A172 (cell line): ENCODE results near the gene LRRC23. TPM values are rescaled to one million over a fixed set of nuclear protein-coding genes. Genes with fewer than 3 reads are reported as not detected.
"Not testable (repeated sequence)": the region's sequence is repeated elsewhere in the genome, so short reads cannot be mapped to it uniquely, and the experiment has no call there.

Experiments
- DNase-seq: peaks from one replicate; pipeline ENCODE4 v3.0.0-alpha.2; 2015; ENCODE audit warnings: low spot score
- total RNA-seq: library from RNA; depleted of rRNA; stranded (reverse); fragments of >200 nt; shearing (Covaris generic); gene quantifications from 2 replicates; pipeline ENCODE4 v1.2.3, GENCODE V29; 2014

LRRC23 gene
- total RNA-seq, 1 experiment from 2014 or later = 14.4 TPM

DNA sequence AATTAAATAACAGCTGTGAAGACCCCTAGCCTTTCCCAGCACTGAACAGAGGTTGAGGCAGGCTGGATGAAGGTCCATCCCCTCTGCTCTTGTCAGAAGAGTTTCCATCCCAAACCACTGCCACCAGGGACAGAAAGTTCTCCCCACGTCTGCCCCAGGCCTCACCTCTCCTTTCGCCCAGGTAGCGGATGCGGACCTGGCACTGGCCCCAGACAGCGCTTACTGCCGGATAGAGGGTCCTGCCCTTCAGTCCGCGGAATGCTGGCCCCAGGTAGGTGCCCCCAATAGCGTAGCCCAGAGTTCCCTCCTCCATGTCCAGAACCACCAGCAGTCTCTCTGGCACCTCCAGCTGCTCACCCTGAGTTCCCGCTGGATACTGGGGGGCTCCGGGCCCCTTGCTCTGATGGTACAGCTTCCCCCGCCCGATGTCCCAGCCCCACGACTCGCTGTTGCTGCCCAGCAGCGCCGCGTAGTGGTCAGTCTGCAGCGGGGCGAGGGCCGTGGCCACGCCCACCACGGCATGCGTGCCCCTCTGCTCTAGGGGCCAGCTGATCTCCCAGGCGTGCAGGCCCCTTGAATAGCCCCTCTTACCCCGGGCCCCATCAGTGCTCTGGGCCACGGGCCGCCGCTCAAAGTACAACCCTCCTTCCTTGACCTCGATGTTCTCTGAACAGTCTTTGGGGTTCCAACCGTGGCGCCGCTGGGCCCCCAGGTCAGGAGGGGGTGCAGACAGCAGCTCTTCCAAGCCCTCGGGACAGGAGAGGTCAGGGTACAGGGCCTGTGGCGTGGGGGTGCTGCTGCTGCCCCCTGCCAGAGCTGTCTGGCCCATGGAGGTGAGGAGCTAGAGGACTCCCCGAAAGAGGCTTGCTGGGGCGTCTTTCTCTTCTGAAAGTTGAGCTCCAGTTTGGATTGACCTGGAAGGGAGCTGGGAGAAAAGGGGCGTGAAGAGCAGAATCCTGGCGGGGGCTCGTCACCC, 32.3 kb upstream of the LRRC23 start:
- no peak for DNase-seq

DNA sequence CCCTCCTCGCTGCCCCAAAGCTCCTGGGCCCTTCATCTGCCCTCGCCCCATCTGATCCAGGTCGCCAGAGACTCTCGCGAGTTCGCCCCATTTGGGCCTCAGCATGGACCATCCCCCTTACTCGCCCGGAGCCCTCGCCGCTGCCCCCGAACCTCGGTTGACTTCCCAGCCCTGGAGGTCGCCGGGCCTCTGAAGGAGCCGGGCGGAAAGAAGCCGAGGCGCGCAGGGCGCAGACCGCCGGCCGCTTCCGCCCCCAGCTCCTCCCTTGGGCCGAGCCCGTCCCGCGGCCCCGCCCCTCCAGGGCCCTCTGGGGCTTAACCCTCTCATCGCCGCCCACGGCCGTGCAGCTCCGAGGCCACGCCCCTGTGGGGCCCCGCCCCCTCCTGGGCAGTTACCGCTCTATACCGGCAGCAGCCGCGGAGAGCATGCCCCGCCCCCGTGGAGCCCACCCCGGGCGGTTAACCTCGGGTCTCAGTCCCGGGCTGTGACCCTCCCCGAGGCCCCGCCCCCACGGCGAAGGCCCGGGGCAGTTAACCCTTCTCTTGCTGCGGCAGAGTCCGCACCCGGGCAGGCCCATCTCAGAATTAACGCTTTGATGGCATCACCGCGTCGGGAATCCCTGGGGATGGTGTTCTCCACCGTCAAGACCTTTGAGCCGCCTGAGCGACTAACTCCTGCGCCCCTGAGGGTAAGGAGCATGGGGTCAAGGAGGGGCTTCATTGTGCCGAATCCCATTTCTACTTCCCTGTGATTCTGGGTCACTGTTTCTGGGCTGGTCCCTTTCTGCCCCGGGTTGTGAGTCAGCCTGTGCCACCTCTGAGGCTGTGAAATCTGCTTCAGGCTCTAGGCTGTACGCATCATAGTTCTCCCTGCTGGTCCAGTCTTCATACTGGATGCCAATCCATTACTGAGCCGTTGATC, 31.3 kb upstream of the LRRC23 start, which contains the start of gene SPSB2:
TSS of gene SPSB2 (minus strand) at position 210 of the 921 bp plus-strand sequence. CDS start 402 bp downstream, outside the sequence.
- peak; percentile 71 for DNase-seq

DNA sequence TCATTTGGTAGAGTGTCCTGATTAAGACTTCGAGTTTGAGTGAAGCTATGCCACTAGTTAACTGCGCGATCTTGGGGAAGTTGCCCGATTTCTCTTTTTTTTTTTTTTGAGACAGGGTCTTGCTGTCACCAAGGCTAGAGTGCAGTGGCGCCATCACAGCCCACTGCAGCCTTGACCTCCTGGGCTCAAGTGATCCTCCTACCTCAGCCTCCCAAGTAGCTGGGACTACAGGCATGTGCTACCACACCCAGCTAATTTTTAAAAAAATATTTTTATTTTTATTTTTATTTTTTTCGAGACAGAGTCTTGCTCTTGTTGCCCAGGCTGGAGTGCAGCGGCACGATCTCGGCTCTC, 30.6 kb upstream of the LRRC23 start:
- not testable (repeated sequence) for DNase-seq

DNA sequence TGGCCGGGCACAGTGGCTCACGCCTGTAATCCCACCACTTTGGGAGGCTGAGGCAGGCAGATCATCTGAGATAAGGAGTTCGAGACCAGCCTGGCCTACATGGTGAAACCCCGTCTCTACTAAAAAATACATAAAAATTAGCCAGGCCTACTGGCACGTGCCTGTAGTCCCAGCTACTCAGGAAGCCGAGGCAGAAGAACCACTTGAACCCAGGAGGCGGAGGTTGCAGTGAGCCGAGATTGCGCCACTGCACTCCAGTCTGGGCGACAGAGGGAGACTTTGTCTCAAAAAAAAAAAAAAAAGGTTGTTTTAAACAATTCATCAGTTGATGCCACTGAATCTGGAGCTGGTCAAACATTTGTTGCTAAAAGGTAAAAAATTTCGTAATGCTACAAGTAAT, 24.8 kb upstream of the LRRC23 start:
- not testable (repeated sequence) for DNase-seq

DNA sequence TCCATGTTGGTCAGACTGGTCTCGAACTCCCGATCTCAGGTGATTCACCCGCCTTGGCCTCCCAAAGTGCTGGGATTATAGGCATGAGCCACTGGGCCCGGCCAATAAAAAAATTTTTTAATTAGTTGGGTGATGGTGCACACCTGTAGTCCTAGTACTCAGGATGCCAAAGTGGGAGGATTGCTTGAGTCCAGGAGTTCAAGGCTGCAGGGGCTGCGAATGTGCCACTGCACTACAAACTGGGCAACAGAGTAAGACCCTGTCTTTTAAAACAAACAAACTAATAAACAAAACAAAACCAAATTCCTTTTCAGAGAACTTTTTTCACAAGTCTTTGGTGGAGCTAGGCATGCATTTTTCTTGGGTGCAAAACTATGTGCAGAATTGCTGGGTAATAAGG, 21.4 kb upstream of the LRRC23 start:
- no peak for DNase-seq

DNA sequence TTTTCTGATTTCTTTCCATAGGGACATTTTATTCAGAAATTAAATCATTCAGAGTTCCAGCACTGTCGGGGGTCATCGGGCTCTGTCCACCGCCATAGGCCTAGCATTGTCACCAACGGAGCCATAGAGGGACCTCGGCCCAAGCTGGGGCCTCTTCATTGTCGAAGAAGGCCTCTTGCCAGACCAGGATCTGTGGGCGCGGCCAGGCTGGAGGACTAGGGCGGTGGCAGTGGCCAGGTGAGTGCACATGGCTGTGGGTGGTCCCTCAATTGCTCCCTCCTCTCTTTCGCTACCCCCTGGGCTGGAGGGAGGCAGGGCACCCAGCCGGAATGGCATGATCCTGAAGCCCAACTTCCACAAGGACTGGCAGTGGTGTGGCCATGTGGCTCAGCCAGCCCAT, 20.9 kb upstream of the LRRC23 start:
- DNase-seq = no peak

DNA sequence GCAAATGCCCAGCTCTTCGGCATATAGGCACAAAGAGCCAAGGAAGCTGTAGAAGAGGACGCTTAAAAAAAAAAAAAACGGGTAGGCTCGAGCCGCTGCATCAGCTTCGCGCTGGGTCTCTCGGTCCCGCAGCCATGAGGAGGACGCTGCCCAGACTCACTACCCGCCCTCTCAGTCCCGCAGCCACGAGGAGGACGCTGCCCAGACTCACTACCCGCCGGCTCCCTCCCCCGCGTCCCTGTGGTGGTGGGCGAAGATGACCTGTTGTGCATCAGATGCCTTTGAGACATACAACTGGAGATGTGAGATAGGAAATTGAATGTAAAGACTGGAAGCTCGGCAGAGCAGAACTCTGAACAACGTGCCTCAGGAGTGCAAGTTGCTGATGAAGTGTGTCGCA, 20.1 kb upstream of the LRRC23 start:
- DNase-seq = no peak

DNA sequence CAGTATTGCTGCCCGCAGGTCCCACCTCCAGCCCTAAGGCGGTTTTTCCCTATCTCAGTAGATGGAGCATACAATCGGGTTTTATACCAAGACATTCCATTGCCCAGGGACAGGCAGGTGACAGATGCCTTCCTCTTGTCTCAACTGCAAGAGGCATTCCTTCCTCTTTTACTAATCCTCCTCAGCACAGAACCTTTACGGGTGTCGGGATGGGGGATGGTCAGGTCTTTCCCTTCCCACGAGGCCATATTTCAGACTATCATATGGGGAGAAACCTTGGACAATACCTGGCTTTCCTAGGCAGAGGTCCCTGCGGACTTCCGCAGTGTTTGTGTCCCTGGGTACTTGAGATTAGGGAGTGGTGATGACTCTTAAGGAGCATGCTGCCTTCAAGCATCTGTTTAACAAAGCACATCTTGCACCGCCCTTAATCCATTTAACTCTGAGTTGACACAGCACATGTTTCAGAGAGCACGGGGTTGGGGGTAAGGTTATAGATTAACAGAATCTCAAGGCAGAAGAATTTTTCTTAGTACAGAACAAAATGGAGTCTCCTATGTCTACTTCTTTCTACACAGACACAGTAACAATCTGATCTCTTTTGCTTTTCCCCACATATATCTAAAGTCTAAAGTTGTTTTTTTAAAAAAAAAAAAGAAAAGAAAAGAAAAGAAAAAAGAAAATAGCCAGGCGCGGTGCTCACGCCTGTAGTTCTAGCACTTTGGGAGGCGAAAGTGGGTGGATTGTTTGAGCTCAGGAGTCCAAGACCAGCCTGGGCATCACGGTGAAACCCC, 18.2 kb upstream of the LRRC23 start:
- DNase-seq = not testable (repeated sequence)

DNA sequence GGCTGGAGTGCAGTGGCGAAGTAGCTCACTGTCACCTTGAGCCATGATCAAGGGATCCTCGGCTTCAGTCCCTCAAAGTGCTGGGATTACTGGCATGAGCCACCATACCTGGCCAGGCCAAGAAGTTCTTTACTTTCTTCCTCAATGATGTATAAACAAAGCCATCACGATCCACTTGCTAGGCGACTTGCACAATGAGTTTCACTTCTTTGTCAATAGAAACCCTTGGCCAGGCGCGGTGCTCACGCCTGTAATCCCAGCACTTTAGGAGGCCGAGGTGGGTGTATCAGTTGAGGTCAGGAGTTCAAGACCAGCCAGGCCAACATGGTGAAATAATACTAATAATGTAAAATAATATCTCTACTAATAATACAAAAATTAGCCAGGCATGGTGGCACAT, 17.2 kb upstream of the LRRC23 start:
- DNase-seq = no peak

DNA sequence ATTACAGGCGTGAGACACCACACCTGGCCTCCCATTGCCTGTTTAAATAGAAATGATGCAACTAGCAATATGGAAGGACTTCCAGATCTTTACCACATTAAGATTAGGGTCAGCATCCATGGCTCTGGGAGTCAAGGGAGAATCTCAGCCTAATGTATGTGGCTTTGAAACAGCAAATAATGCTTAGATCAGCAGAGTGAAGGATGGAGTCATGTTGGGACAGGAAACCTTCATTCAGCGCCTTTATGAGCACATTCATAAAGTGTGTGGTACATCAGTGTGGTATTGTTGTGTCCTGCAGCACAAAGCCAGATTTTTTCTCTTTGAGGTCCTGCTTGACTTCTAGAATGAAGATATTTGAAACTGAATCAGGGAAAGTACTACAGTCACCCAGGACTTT, 16.3 kb upstream of the LRRC23 start:
- DNase-seq = no peak

DNA sequence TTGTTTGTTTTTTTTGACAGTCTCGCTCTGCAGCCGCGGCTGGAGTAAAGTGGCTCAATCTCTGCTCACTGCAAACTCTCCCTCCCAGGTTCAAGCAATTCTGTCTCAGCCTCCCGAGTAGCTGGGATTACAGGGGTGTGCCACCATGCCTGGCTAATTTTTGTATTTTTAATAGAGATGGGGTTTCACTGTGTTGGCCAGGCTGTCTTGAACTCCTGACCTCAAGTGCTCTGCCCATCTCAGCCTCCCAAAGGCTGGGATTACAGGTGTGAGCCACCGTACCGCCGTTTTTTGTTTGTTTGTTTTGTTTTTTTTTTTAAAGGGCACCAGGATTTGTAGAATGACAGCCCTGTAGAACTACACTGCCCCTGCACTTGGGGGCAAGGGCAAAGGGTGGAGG, 15.8 kb upstream of the LRRC23 start:
- not testable (repeated sequence) for DNase-seq

DNA sequence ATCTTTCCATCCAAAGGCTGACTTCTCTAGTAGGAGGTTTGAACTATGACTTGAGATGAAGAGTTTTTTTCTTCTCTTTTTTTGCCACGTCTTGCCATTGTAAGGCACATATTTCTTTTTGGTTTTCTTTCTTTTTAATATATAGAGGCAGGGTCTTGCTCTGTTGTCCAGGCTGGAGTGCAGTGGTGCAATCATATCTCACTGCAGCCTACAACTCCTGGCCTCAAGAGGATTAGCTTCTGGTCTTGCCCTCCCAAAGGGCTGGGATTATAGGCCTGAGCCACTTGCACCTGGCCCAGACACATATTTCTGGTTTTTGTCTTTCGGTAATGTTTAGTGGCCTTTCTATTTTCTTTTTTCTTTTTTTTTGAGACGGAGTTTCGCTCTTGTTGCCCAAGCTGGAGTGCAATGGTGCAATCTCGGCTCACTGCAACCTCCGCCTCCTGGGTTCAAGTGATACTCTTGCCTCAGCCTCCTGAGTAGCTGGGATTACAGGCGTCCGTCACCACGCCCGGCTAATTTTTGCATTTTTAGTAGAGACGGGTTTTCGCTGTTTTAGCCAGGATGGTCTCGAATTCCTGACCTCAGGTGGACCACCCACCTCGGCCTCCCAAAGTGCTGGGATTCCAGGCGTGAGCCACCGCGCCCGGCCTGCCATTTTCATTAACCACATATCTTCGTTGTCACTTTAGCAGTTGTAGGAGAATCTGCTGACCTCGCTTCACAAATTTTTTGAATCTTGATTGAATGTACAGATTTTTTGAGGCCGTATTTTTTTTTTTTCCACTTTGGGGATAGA, 14.6 kb upstream of the LRRC23 start:
- DNase-seq = not testable (repeated sequence)

DNA sequence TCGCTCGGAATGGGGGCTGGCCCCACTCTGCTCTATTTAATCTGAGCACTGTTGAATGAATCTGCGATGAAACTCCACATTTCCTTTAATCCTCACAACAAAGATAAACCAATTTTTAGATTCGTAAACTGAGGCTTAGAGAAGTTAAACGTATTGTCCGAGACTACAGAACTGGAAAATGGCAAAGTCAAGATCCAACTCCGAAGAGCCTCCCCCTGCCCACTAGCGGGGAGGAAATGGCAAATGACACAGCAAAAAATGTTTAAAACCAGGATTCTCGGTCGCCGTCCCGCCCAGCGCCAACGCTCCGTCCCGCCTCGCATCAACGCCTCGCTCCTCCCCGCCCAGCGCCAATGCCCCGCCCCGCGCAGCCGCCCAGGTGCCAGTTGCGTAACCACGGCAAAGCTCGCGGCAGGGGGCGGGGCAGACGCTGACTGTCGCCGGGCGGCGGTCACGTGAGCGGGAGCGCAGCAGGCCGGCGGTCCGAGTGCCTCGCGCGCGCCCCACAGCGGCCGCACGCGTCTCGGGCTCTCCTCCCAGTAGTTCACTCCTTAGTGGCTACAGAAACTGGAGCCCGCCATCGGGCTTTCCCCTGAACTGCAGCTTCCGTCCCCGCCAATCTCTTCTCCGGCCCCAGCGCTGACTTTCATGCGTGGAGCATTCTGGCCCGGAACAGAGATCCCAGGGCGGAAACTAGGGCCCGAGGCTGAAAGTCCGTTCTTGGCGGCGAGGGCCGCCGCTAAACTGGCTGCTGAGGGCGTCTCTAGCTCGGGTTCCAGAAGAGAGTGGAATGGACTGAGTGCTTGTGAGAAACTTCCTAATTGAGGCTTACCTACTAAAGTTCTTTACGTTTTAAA, 13.6 kb upstream of the LRRC23 start:
- DNase-seq = peak; percentile 76

DNA sequence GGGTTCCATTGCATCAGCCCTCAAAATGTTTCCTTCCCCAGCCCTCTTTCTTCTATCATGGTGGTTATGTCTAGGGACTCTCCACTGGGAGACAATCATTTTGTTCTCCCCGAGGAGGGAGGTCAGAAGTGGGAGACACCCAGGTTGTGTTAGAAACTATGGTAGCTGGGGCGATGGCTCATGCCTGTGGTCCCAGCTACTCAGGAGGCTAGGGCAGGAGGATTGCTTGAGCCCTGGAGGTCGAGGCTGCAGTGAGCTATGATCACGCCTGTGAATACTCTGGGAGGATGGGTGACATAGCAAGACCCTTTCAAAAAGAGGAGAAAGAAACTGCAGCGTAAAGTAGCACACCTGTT, 13.0 kb upstream of the LRRC23 start:
- DNase-seq = no peak

DNA sequence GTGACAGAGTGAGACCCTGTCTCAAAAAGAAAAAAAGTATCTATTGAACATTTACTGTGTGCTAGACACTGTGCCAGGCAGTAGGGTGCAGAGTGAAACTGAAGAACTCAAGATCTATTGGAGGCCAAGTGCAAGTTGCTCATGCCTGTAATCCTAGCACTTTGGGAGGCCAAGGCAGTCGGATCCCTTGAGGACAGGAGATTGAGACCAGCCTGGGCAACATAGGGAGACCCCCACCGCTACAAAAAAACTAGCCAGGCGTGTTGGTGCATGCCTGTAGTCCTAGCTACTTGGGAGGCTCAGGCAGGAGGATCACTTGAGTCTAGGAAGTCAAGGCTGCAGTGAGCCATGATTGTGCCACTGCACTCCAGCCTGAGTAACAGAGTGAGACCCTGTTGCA, 11.9 kb upstream of the LRRC23 start:
- DNase-seq = not testable (repeated sequence)

DNA sequence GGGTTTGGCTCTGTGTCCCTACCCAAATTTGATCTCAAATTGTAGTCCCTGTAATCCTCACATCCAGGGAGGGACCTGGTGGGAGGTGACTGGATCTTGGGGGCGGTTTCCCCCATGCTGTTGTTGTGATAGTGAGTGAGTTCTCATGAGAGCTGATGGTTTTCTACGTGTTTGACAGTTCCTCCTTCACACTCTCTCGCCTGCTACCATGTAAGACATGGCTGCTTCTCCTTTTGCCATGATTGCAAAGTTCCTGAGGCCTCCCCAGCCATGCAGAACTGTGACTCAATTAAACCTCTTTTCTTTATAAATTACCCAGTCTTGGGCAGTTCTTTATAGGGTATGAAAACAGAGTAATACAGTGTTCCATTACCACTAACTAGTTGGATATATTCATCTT, 10.3 kb upstream of the LRRC23 start:
- DNase-seq = no peak

DNA sequence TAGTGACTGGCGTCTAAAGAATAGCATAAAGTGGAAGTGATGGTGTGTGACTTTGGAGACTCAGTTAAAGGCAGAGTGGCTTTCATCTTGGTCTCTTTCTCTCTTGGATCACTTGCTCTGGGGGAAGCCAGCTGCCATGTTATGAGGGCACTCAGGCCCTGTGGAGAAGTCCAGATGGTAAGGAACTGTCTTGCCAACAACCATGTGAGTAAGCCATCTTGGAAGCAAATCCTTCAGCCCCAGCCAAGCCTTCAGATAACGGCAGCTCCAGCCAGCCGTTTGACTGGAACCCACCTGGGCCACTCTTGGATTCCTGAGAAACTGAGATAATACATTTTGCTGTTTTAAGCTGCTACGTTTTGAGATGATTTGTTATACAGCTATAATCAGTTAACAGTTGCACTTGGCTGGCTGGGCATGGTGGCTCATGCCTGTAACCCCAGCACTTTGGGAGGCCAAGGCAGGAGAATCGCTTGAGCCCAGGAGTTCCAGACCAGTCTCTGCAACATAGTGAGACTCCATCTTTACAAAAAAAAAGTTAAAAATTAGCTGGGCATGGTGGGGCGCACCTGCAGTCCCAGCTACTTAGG, 7.7 kb upstream of the LRRC23 start:
- DNase-seq = no peak

DNA sequence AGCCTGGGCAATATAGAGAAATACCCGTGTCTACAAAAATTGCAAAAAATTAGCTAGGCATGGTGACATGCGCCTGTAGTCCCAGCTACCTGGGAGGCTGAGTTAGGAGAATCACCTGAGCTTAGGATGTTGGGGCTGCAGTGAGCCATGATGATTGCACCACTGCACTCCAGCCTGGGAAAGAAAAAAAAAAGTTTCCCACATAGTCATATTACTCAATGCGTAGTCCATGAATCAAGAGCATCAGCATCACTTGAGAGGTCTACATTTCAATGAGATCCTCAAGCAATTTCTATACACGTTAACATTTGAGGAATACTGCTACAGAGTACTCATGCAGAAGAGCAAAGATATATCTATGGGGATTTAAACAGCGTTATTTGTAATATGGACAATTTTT, 5.2 kb upstream of the LRRC23 start:
- no peak for DNase-seq

DNA sequence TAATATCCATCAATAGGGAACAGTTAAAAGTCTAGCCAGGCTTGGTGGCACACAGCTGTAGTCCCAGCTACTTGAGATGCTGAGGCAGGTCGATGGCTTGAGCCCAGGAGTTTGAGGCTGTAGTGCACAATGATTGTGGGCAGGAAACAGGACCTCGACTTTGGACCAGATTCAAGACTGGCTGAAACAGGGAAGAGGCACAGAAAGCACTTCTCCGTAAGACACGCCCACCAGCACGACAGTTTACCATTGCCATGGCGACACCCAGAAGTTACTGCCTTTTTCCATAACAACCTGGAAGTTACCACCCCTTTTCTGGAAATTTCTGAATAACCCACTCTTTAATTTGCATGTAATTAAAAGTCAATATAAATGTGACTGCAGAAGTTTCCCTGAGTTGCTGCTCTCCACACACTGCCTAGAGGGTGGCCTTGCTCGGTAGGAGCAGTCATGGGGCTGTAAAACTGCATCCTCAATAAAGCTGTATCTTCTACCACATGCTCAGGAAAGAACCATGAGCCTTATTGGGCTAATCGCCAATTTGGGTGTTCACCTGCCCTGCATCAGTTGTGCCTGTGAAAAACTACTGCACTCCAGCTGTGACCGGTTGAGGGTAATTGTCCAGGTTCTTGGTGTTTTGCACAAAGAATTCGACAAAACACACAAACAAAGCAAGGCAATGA, 4.6 kb upstream of the LRRC23 start:
- DNase-seq = no peak
